CD8-positive, alpha-beta memory T cell (primary cell): ENCODE measurements around the gene CCDC38. TPM values are rescaled to one million over a fixed set of nuclear protein-coding genes. Genes with fewer than 3 reads are reported as not detected.

ENCODE experiments used
- CTCF ChIA-PET: fragments of 350-600 bp; sonication (Branson Sonifier 250); formaldehyde crosslinking; loops from one replicate; lab custom pipeline; 2021; ENCODE audit warnings: antibody characterized with exemption; lab: Charles Lee
- POLR2A ChIA-PET: fragments of 350-600 bp; sonication (Branson Sonifier 250); formaldehyde crosslinking; loops from one replicate; lab custom pipeline; 2021; ENCODE audit warnings: antibody characterized with exemption; lab: Charles Lee
- DNase-seq, 5 donors: peaks; one replicate each; pipeline versions ENCODE4 v3.0.0 to v3.0.0-alpha.2; 2020 to 2022; ENCODE audit warnings: mixed read lengths in 1 of 5
- H3K27ac ChIP-seq: one replicate; pipeline ENCODE4 v1.7.0; 2013; ENCODE audit warnings: low read depth, mild to moderate bottlenecking, low read length, moderate library complexity
- H3K27me3 ChIP-seq: 2 replicates; pipeline ENCODE4 v1.7.0; 2013; ENCODE audit warnings: low read length, mild to moderate bottlenecking; ENCODE audit not compliant: insufficient read depth, poor library complexity, severe bottlenecking
- H3K36me3 ChIP-seq: 2 replicates; pipeline ENCODE4 v1.7.0; 2013; ENCODE audit warnings: mild to moderate bottlenecking, low read length, moderate library complexity; ENCODE audit not compliant: insufficient read depth
- H3K4me1 ChIP-seq: 2 replicates; pipeline ENCODE4 v1.7.0; 2013; ENCODE audit warnings: mild to moderate bottlenecking, low read length, moderate library complexity; ENCODE audit not compliant: insufficient read depth
- H3K4me3 ChIP-seq: 2 replicates; pipeline ENCODE4 v1.7.0; 2013; ENCODE audit warnings: mild to moderate bottlenecking, low read length
- H3K9me3 ChIP-seq: 2 replicates; pipeline ENCODE4 v1.7.0; 2013; ENCODE audit warnings: mild to moderate bottlenecking, low read length
- H3K27ac Mint-ChIP-seq, 8 donors: one replicate each; pipeline ENCODE4 v1.8.0; 2020 to 2021; ENCODE audit warnings: mixed read lengths in 8 of 8, mild to moderate bottlenecking in 6 of 8, inconsistent platforms in 3 of 8, moderate library complexity in 3 of 8
- H3K27me3 Mint-ChIP-seq, 2 donors: one replicate each; pipeline ENCODE4 v1.8.0; 2020 to 2021; ENCODE audit warnings: mixed read lengths in 2 of 2, mild to moderate bottlenecking in 1 of 2, moderate library complexity in 1 of 2
- H3K36me3 Mint-ChIP-seq, 3 donors: one replicate each; pipeline ENCODE4 v1.8.0; 2020 to 2021; ENCODE audit warnings: mixed read lengths in 3 of 3, inconsistent platforms in 1 of 3, mild to moderate bottlenecking in 1 of 3
- H3K4me1 Mint-ChIP-seq, 3 donors: one replicate each; pipeline ENCODE4 v1.8.0; 2020 to 2021; ENCODE audit warnings: mixed read lengths in 3 of 3, inconsistent platforms in 1 of 3, mild to moderate bottlenecking in 1 of 3
- H3K4me3 Mint-ChIP-seq, 7 donors: one replicate each; pipeline ENCODE4 v1.8.0; 2020 to 2021; ENCODE audit warnings: mixed read lengths in 7 of 7, mild to moderate bottlenecking in 6 of 7, moderate library complexity in 4 of 7, inconsistent platforms in 2 of 7
- H3K9me3 Mint-ChIP-seq, 5 donors: one replicate each; pipeline ENCODE4 v1.8.0; 2020 to 2022; ENCODE audit warnings: mixed read lengths in 5 of 5, mild to moderate bottlenecking in 3 of 5, moderate library complexity in 2 of 5, inconsistent platforms in 1 of 5
- polyA plus RNA-seq: library from polyadenylated mRNA; unstranded; fragments of 300-500 nt; fragmentation: Illumina TruSeq; gene quantifications from one replicate; pipeline ENCODE4 v1.2.3, GENCODE V29; 2021
- total RNA-seq, 2 experiments: library from RNA; stranded (reverse); gene quantifications; one replicate each; pipeline ENCODE4 v1.2.3, GENCODE V29; 2021

The CCDC38 gene
- total and polyA plus RNA-seq, 3 experiments from 2014 or later = 0.24 to 0.46 TPM; not detected in 1

- H3K4me3 Mint-ChIP-seq = peak overlapping the region in 1 of 7 donors; percentile 43
- Histone ChIP-seq H3K4me1 (no peaks in the 10 kb centered on the region), H3K27me3 (no peaks in the 10 kb centered on the region), H3K27ac (no peak overlapping the region), H3K4me3 (no peak overlapping the region), H3K36me3 (no peaks in the 10 kb centered on the region), H3K9me3 (no peaks in the 10 kb centered on the region)
- no peaks in the 10 kb centered on the region for H3K36me3 Mint-ChIP-seq
- DNase-seq = no peak
- H3K9me3 Mint-ChIP-seq = peaks cover 0 to 2% (median 0%) of the 10 kb centered on the region in 5 donors
- H3K27ac Mint-ChIP-seq = peak overlapping the region in 3 of 8 donors; percentile 31 to 72 (median 66)
- POLR2A ChIA-PET = no interaction called here
- H3K4me1 Mint-ChIP-seq = peaks cover 2 to 9% (median 7%) of the 10 kb centered on the region in 3 donors
- peaks cover 9 to 22% of the 10 kb centered on the region in 2 donors for H3K27me3 Mint-ChIP-seq
- CTCF ChIA-PET = no interaction called here
Observed at GRCh38 chr12:95838125-95838524, 104.3 kb downstream of the CCDC38 start.

- ChIA-PET POLR2A (no interaction called here), CTCF (no interaction called here)
- Histone ChIP-seq H3K36me3 (no peaks in the 10 kb centered on the region), H3K4me1 (no peaks in the 10 kb centered on the region), H3K4me3 (no peak overlapping the region), H3K9me3 (no peaks in the 10 kb centered on the region), H3K27me3 (no peaks in the 10 kb centered on the region), H3K27ac (no peak overlapping the region)
- Mint-ChIP-seq H3K9me3 (peaks cover 0 to 2% (median 0%) of the 10 kb centered on the region in 5 donors), H3K36me3 (no peaks in the 10 kb centered on the region), H3K27me3 (peaks cover 10 to 23% of the 10 kb centered on the region in 2 donors), H3K27ac (peak overlapping the region in 1 of 8 donors; percentile 66), H3K4me3 (peak overlapping the region in 1 of 7 donors; percentile 43), H3K4me1 (peaks cover 2 to 9% (median 7%) of the 10 kb centered on the region in 3 donors)
- no peak for DNase-seq
Observed at GRCh38 chr12:95837240-95838038, 105.0 kb downstream of the CCDC38 start.

- Mint-ChIP-seq H3K27me3 (peaks cover 14 to 29% of the 10 kb centered on the region in 2 donors), H3K27ac (no peak overlapping the region), H3K9me3 (peaks cover 0 to 2% (median 0%) of the 10 kb centered on the region in 5 donors), H3K4me3 (no peak overlapping the region), H3K36me3 (no peaks in the 10 kb centered on the region), H3K4me1 (peaks cover 2 to 9% (median 7%) of the 10 kb centered on the region in 3 donors)
- Histone ChIP-seq H3K27me3 (no peaks in the 10 kb centered on the region), H3K9me3 (no peaks in the 10 kb centered on the region), H3K4me3 (no peak overlapping the region), H3K4me1 (no peaks in the 10 kb centered on the region), H3K27ac (no peak overlapping the region), H3K36me3 (no peaks in the 10 kb centered on the region)
- no peak for DNase-seq
- ChIA-PET POLR2A (no interaction called here), CTCF (no interaction called here)
Observed at GRCh38 chr12:95836630-95837239, 105.7 kb downstream of the CCDC38 start.

GRCh38 chr12:95836185-95836609 lies 106.2 kb downstream of the CCDC38 start:
- no peak for DNase-seq
- Mint-ChIP-seq H3K9me3 (peaks cover 0 to 2% (median 0%) of the 10 kb centered on the region in 5 donors), H3K27ac (no peak overlapping the region), H3K4me3 (no peak overlapping the region), H3K27me3 (peaks cover 14 to 32% of the 10 kb centered on the region in 2 donors), H3K4me1 (peaks cover 2 to 9% (median 7%) of the 10 kb centered on the region in 3 donors), H3K36me3 (no peaks in the 10 kb centered on the region)
- H3K4me1 ChIP-seq = no peaks in the 10 kb centered on the region
- H3K4me3 ChIP-seq = no peak overlapping the region
- H3K36me3 ChIP-seq = no peaks in the 10 kb centered on the region
- ChIA-PET POLR2A (no interaction called here), CTCF (no interaction called here)
- H3K27ac ChIP-seq = no peak overlapping the region
- H3K27me3 ChIP-seq = no peaks in the 10 kb centered on the region
- H3K9me3 ChIP-seq = no peaks in the 10 kb centered on the region

- Histone ChIP-seq H3K9me3 (no peaks in the 10 kb centered on the region), H3K4me3 (no peak overlapping the region), H3K36me3 (no peaks in the 10 kb centered on the region), H3K27ac (no peak overlapping the region), H3K27me3 (no peaks in the 10 kb centered on the region), H3K4me1 (no peaks in the 10 kb centered on the region)
- ChIA-PET POLR2A (no interaction called here), CTCF (no interaction called here)
- H3K27me3 Mint-ChIP-seq = peaks cover 16 to 38% of the 10 kb centered on the region in 2 donors
- no peak overlapping the region for H3K4me3 Mint-ChIP-seq
- peaks cover 0 to 2% (median 0%) of the 10 kb centered on the region in 5 donors for H3K9me3 Mint-ChIP-seq
- no peak overlapping the region for H3K27ac Mint-ChIP-seq
- peaks cover 2 to 9% (median 7%) of the 10 kb centered on the region in 3 donors for H3K4me1 Mint-ChIP-seq
- H3K36me3 Mint-ChIP-seq = no peaks in the 10 kb centered on the region
- no peak for DNase-seq
Observed at GRCh38 chr12:95834572-95834971, 107.8 kb downstream of the CCDC38 start.

- CTCF ChIA-PET = no interaction called here
- Histone ChIP-seq H3K27me3 (no peaks in the 10 kb centered on the region), H3K4me1 (no peaks in the 10 kb centered on the region), H3K36me3 (no peaks in the 10 kb centered on the region), H3K27ac (no peak overlapping the region), H3K9me3 (no peaks in the 10 kb centered on the region), H3K4me3 (no peak overlapping the region)
- DNase-seq = no peak
- no peaks in the 10 kb centered on the region for H3K4me1 Mint-ChIP-seq
- POLR2A ChIA-PET = no interaction called here
- H3K9me3 Mint-ChIP-seq = peaks cover 0 to 2% (median 0%) of the 10 kb centered on the region in 5 donors
- no peak overlapping the region for H3K27ac Mint-ChIP-seq
- H3K36me3 Mint-ChIP-seq = no peaks in the 10 kb centered on the region
- no peak overlapping the region for H3K4me3 Mint-ChIP-seq
- peaks cover 16 to 24% of the 10 kb centered on the region in 2 donors for H3K27me3 Mint-ChIP-seq
Observed at GRCh38 chr12:95830335-95831089, 111.9 kb downstream of the CCDC38 start.

GRCh38 chr12:95829395-95829794 lies 113.0 kb downstream of the CCDC38 start:
- Histone ChIP-seq H3K9me3 (no peaks in the 10 kb centered on the region), H3K36me3 (no peaks in the 10 kb centered on the region), H3K4me3 (no peak overlapping the region), H3K4me1 (no peaks in the 10 kb centered on the region), H3K27me3 (no peaks in the 10 kb centered on the region), H3K27ac (no peak overlapping the region)
- Mint-ChIP-seq H3K27ac (no peak overlapping the region), H3K4me3 (no peak overlapping the region), H3K27me3 (peaks cover 13 to 21% of the 10 kb centered on the region in 2 donors), H3K4me1 (no peaks in the 10 kb centered on the region), H3K36me3 (no peaks in the 10 kb centered on the region), H3K9me3 (peaks cover 0 to 2% (median 0%) of the 10 kb centered on the region in 5 donors)
- DNase-seq = no peak
- CTCF ChIA-PET = no interaction called here
- POLR2A ChIA-PET = no interaction called here
